ENCODE measurements around the gene DRG2. TPM values are rescaled to one million over a fixed set of nuclear protein-coding genes. Genes with fewer than 3 reads are reported as not detected.
A peak's percentile ranks its signal among the peaks of the same experiment; 100 is the strongest.

DRG2 gene
- total and polyA plus RNA-seq, 2 of the 13 experiments (the other 11 are each of a cell fraction or from before 2014, with no cell fraction given): 20.1 to 26.6 TPM

- TF ChIP-seq IRF9 (CRISPR knock-in tag; IDR thresholded peaks at IDR 0.05; ENCODE audit: borderline replicate concordance): no peak
- TF ChIP-seq PATZ1 (CRISPR knock-in tag; IDR thresholded peaks at IDR 0.05): peak; percentile 44
- TF ChIP-seq TMF1 (CRISPR knock-in tag; IDR thresholded peaks at IDR 0.05; ENCODE audit: low read depth): no peak
- TF ChIP-seq ZNF614 (CRISPR knock-in tag; IDR thresholded peaks at IDR 0.05; ENCODE audit: borderline replicate concordance): no peak
- no peak for TF ChIP-seq SCMH1 (CRISPR knock-in tag; IDR thresholded peaks at IDR 0.05; ENCODE audit: borderline replicate concordance)
- TF ChIP-seq HHEX (CRISPR knock-in tag; IDR thresholded peaks at IDR 0.05): no peak
- peak; percentile 13 for TF ChIP-seq TEAD3 (CRISPR knock-in tag; optimal IDR thresholded peaks at IDR 0.05; ENCODE audit: borderline replicate concordance)
- TF ChIP-seq NFE2L1 (CRISPR knock-in tag; IDR thresholded peaks at IDR 0.05; ENCODE audit: borderline replicate concordance): 0 out of 2 replicates have a peak, but pooled peaks have one; percentile 52
- peak; percentile 68 to 82 for TF ChIP-seq MAFK (conservative IDR thresholded peaks at IDR 0.05 in 1 of 2, IDR thresholded peaks at IDR 0.05 in 1 of 2; ENCODE audit: low read length in 2 of 2)
- peak; percentile 67 for TF ChIP-seq MAFF (IDR thresholded peaks at IDR 0.05; ENCODE audit: low read depth, low read length)
- TF ChIP-seq NFIB (CRISPR knock-in tag; IDR thresholded peaks at IDR 0.05; ENCODE audit: borderline replicate concordance): no peak
- no peak for TF ChIP-seq RFXAP (CRISPR knock-in tag; IDR thresholded peaks at IDR 0.05; ENCODE audit: borderline replicate concordance)
- no peak for TF ChIP-seq BATF2 (CRISPR knock-in tag; IDR thresholded peaks at IDR 0.05)
- TF ChIP-seq CBX2 (IDR thresholded peaks at IDR 0.05; ENCODE audit: low read depth, low read length): no peak
- no peak for TF ChIP-seq CBX2 (CRISPR knock-in tag; IDR thresholded peaks at IDR 0.05; ENCODE audit: low read depth)
- TF ChIP-seq SKIL (CRISPR knock-in tag; IDR thresholded peaks at IDR 0.05; ENCODE audit: borderline replicate concordance): no peak
- TF ChIP-seq NFE2 (CRISPR knock-in tag; IDR thresholded peaks at IDR 0.05): peak; percentile 86
- no peak for TF ChIP-seq TBX2 (CRISPR knock-in tag; IDR thresholded peaks at IDR 0.05; ENCODE audit: borderline replicate concordance)
- no peak for TF ChIP-seq NAIF1 (CRISPR knock-in tag; IDR thresholded peaks at IDR 0.05; ENCODE audit: borderline replicate concordance)
- TF ChIP-seq ZFP37 (CRISPR knock-in tag; IDR thresholded peaks at IDR 0.05; ENCODE audit: borderline replicate concordance): no peak
- TF ChIP-seq ZSCAN20 (CRISPR knock-in tag; IDR thresholded peaks at IDR 0.05; ENCODE audit: borderline replicate concordance): no peak
- peak; percentile 74 for TF ChIP-seq HNF4A (CRISPR knock-in tag; IDR thresholded peaks at IDR 0.05)
- no peak for TF ChIP-seq ZGPAT (CRISPR knock-in tag; IDR thresholded peaks at IDR 0.05)
Measured at GRCh38 chr17:18074566-18075272, 13.0 kb upstream of the DRG2 start (continued).

Data from HepG2 (cell line).